GM18502 (cell line): ENCODE results near the gene CST4.
A peak's percentile ranks its signal among the peaks of the same experiment; 100 is the strongest.
"Not testable (repeated sequence)": the region's sequence is repeated elsewhere in the genome, so short reads cannot be mapped to it uniquely, and the experiment has no call there.

ENCODE experiments used
- ATAC-seq: cut with Tn5 transposase; IDR thresholded peaks from one replicate; pipeline ENCODE4 v1.9.1; 2021; ENCODE audit warnings: mild to moderate bottlenecking; ENCODE audit not compliant: unreplicated experiment, poor library complexity

CST4 gene

GRCh38 chr20:23690581-23690980 is 1.7 kb upstream of the CST4 start:
- ATAC-seq = no peak

GRCh38 chr20:23689399-23689690 is 507 bp upstream of the CST4 start:
- ATAC-seq = no peak

- ATAC-seq = no peak
These were observed 852 bp downstream of the CST4 start for GRCh38 chr20:23687986-23688385.

GRCh38 chr20:23686046-23686750 is 2.6 kb downstream of the CST4 start:
- no peak for ATAC-seq

- ATAC-seq = not testable (repeated sequence)
These were observed 3.3 kb downstream of the CST4 start for GRCh38 chr20:23685529-23685896.

- ATAC-seq = no peak
These were observed 4.6 kb downstream of the CST4 start for GRCh38 chr20:23684261-23684660.

- ATAC-seq = no peak
These were observed 5.0 kb downstream of the CST4 start for GRCh38 chr20:23683807-23684206.

GRCh38 chr20:23683281-23683680 is 5.6 kb downstream of the CST4 start:
- ATAC-seq = no peak

GRCh38 chr20:23680146-23680545 is 8.7 kb downstream of the CST4 start:
- no peak for ATAC-seq

GRCh38 chr20:23679133-23680092 is 9.4 kb downstream of the CST4 start:
- ATAC-seq = no peak

- no peak for ATAC-seq
These were observed 15.6 kb downstream of the CST4 start for GRCh38 chr20:23673209-23673608.

GRCh38 chr20:23672158-23672557 is 16.7 kb downstream of the CST4 start:
- ATAC-seq = no peak

GRCh38 chr20:23671479-23671878 is 17.4 kb downstream of the CST4 start:
- no peak for ATAC-seq

- ATAC-seq = no peak
These were observed 18.5 kb downstream of the CST4 start for GRCh38 chr20:23670361-23670760.

GRCh38 chr20:23669866-23670265 is 19.0 kb downstream of the CST4 start:
- ATAC-seq = no peak

GRCh38 chr20:23669327-23669726 is 19.5 kb downstream of the CST4 start:
- ATAC-seq = no peak

GRCh38 chr20:23668477-23668951 is 20.3 kb downstream of the CST4 start:
- ATAC-seq = peak; percentile 89

- no peak for ATAC-seq
These were observed 21.2 kb downstream of the CST4 start for GRCh38 chr20:23667666-23668065.

GRCh38 chr20:23666698-23667097 is 22.1 kb downstream of the CST4 start:
- no peak for ATAC-seq

GRCh38 chr20:23666189-23666588 is 22.6 kb downstream of the CST4 start:
- no peak for ATAC-seq

GRCh38 chr20:23664954-23665353 is 23.9 kb downstream of the CST4 start:
- ATAC-seq = no peak

- not testable (repeated sequence) for ATAC-seq
These were observed 24.8 kb downstream of the CST4 start for GRCh38 chr20:23664046-23664445.
